MCF 10A (cell line): ENCODE measurements around the gene ST14. TPM values are rescaled to one million over a fixed set of nuclear protein-coding genes. Genes with fewer than 3 reads are reported as not detected.

ENCODE experiments used
- Bru-seq: library from RNA; stranded (reverse); fragments of 400-500 nt; gene quantifications from one replicate; lab custom pipeline; 2021; lab: Mats Ljungman, UMichigan
- BruChase-seq, 2 experiments: library from RNA; stranded (reverse); fragments of 400-500 nt; gene quantifications; one replicate each; lab custom pipeline; 2021; lab: Mats Ljungman, UMichigan
- BruUV-seq: library from RNA; stranded (reverse); fragments of 400-500 nt; replicated peaks from 2 replicates; lab custom pipeline; 2021; lab: Mats Ljungman, UMichigan
- CTCF ChIA-PET: fragments of 300-600 bp; sonication (Branson Sonifier 250); formaldehyde crosslinking; extraction: SDS; loops from one replicate; lab custom pipeline; 2021; ENCODE audit warnings: antibody characterized with exemption, inconsistent platforms; lab: Yijun Ruan, JAX
- POLR2A ChIA-PET: fragments of 300-600, 350-650 bp; sonication (Branson Sonifier 250); formaldehyde crosslinking; extraction: SDS; loops from one replicate; lab custom pipeline; 2020; ENCODE audit warnings: antibody characterized with exemption, inconsistent platforms; lab: Yijun Ruan, JAX
- DNase-seq: peaks from one replicate; pipeline ENCODE4 v3.0.0-alpha.2; 2018; ENCODE audit not compliant: unreplicated experiment
- H3K27ac Mint-ChIP-seq: one replicate; pipeline ENCODE4 v1.8.0; 2022; ENCODE audit warnings: mild to moderate bottlenecking, low read depth, mixed read lengths; ENCODE audit not compliant: unreplicated experiment
- H3K27me3 Mint-ChIP-seq: one replicate; pipeline ENCODE4 v1.8.0; 2022; ENCODE audit warnings: mixed read lengths; ENCODE audit not compliant: insufficient read depth, unreplicated experiment
- H3K36me3 Mint-ChIP-seq: one replicate; pipeline ENCODE4 v1.8.0; 2022; ENCODE audit warnings: mild to moderate bottlenecking, moderate library complexity, mixed read lengths; ENCODE audit not compliant: insufficient read depth, unreplicated experiment
- H3K4me1 Mint-ChIP-seq: one replicate; pipeline ENCODE4 v1.8.0; 2022; ENCODE audit warnings: mixed read lengths; ENCODE audit not compliant: insufficient read depth, unreplicated experiment
- H3K4me3 Mint-ChIP-seq: one replicate; pipeline ENCODE4 v1.8.0; 2022; ENCODE audit warnings: mild to moderate bottlenecking, moderate library complexity, mixed read lengths; ENCODE audit not compliant: unreplicated experiment
- H3K9me3 Mint-ChIP-seq: one replicate; pipeline ENCODE4 v1.8.0; 2022; ENCODE audit warnings: mixed read lengths; ENCODE audit not compliant: unreplicated experiment
- CTCF ChIP-seq: fragments of 200-600 bp; IDR thresholded peaks from one replicate; pipeline ENCODE4 v1.8.0; 2022; ENCODE audit warnings: antibody characterized with exemption, mild to moderate bottlenecking; ENCODE audit not compliant: unreplicated experiment
- intact Hi-C: fragments of 100-400 bp; cut with micrococcal nuclease; formaldehyde crosslinking; loops from 2 replicates; pipeline ENCODE4 v1.14.1; 2022
- long read RNA-seq: library from polyadenylated mRNA; stranded (forward); transcript quantifications from one replicate; pipeline ENCODE4 v2.0.0, GENCODE V29; 2022
- total RNA-seq: library from RNA; stranded (reverse); gene quantifications from 2 replicates; pipeline ENCODE4 v1.2.3, GENCODE V29; 2022

ST14 gene
- total RNA-seq: 24.8 and 27.2 TPM in 2 replicates
- Bru-seq, nascent RNA: percentile 49 among the genes with signal in this experiment
- BruChase-seq, experiment 1, labeled RNA remaining after a 6-hour chase: percentile 51 among the genes with signal in this experiment
- BruChase-seq, experiment 2, labeled RNA remaining after a 2-hour chase: percentile 44 among the genes with signal in this experiment
- long read RNA-seq, transcript ST14-201 (19 exons, 3,539 nt): major isoform, 97 of 128 reads
- long read RNA-seq, partial matches to known transcripts: 21 of 128 reads
- long read RNA-seq, other reads (novel, unspliced or antisense): 10 of 128 reads

GRCh38 chr11:130159657-130160497 is at the start of gene ST14:
TSS of gene ST14 (plus strand) at chr11:130159782. CDS start at chr11:130159980, 198 bp downstream.
- intact Hi-C loops: no loop called here
- H3K9me3 Mint-ChIP-seq: no peaks in the 10 kb centered on the region
- POLR2A ChIA-PET: interaction anchor here (0.6 to 4.3 kb wide), 11 partner anchors 14 to 265 kb away, joined by 3 to 14 read pairs (median 4); partner anchors contain the start of genes APLP2 and NFRKB

GRCh38 chr11:130110339-130111108 is 49.1 kb upstream of the ST14 start:
- Mint-ChIP-seq H3K4me1 (peaks cover 5% of the 10 kb centered on the region), H3K36me3 (peaks cover 64% of the 10 kb centered on the region), H3K4me3 (no peak overlapping the region), H3K9me3 (no peaks in the 10 kb centered on the region), H3K27ac (no peak overlapping the region), H3K27me3 (no peaks in the 10 kb centered on the region)
- no TSS peak for BruUV-seq
- intact Hi-C loops: no loop called here
- TF ChIP-seq CTCF: no peak
- ChIA-PET CTCF (interaction anchor here (1.5 kb wide), 1 partner anchor 29 kb away, joined by 3 read pairs; no protein-coding TSS in a partner anchor), POLR2A (interaction anchor here (1.5 to 1.8 kb wide), 2 partner anchors 21 to 39 kb away, joined by 3 to 6 read pairs; no protein-coding TSS in a partner anchor)
- no peak for DNase-seq

More at GRCh38 chr11:130159657-130160497, at the start of gene ST14:
- Mint-ChIP-seq H3K4me3 (peak within 1 kb of the TSS; percentile 76), H3K36me3 (no peaks in the 10 kb centered on the region), H3K27me3 (peaks cover 17% of the 10 kb centered on the region), H3K27ac (peak within 1 kb of the TSS; percentile 63), H3K4me1 (peaks cover 30% of the 10 kb centered on the region)
- no TSS peak for BruUV-seq
- DNase-seq: peak; percentile 79
- no peak for TF ChIP-seq CTCF
- CTCF ChIA-PET: interaction anchor here (0.8 to 1.1 kb wide), 2 partner anchors 13 to 15 kb away, joined by 3 to 5 read pairs; no protein-coding TSS in a partner anchor

GRCh38 chr11:130112071-130112830 is 47.3 kb upstream of the ST14 start:
- DNase-seq: no peak
- no TSS peak for BruUV-seq
- no peaks in the 10 kb centered on the region for H3K4me1 Mint-ChIP-seq
- intact Hi-C loops: no loop called here
- H3K27ac Mint-ChIP-seq: no peak overlapping the region
- no peak overlapping the region for H3K4me3 Mint-ChIP-seq
- no peak for TF ChIP-seq CTCF
- H3K36me3 Mint-ChIP-seq: peaks cover 63% of the 10 kb centered on the region
- ChIA-PET POLR2A (no interaction called here), CTCF (interaction anchor here (1.0 kb wide), 1 partner anchor 186 kb away, joined by 3 read pairs; no protein-coding TSS in a partner anchor)
- no peaks in the 10 kb centered on the region for H3K9me3 Mint-ChIP-seq
- H3K27me3 Mint-ChIP-seq: no peaks in the 10 kb centered on the region
